ENCODE results near the gene SCART1.
"Not testable (repeated sequence)": the region's sequence is repeated elsewhere in the genome, so short reads cannot be mapped to it uniquely, and the experiment has no call there.

SCART1 gene

GRCh38 chr10:133438711-133439273, 15.0 kb upstream of the SCART1 start:
- DNase-seq: no peak

DNA sequence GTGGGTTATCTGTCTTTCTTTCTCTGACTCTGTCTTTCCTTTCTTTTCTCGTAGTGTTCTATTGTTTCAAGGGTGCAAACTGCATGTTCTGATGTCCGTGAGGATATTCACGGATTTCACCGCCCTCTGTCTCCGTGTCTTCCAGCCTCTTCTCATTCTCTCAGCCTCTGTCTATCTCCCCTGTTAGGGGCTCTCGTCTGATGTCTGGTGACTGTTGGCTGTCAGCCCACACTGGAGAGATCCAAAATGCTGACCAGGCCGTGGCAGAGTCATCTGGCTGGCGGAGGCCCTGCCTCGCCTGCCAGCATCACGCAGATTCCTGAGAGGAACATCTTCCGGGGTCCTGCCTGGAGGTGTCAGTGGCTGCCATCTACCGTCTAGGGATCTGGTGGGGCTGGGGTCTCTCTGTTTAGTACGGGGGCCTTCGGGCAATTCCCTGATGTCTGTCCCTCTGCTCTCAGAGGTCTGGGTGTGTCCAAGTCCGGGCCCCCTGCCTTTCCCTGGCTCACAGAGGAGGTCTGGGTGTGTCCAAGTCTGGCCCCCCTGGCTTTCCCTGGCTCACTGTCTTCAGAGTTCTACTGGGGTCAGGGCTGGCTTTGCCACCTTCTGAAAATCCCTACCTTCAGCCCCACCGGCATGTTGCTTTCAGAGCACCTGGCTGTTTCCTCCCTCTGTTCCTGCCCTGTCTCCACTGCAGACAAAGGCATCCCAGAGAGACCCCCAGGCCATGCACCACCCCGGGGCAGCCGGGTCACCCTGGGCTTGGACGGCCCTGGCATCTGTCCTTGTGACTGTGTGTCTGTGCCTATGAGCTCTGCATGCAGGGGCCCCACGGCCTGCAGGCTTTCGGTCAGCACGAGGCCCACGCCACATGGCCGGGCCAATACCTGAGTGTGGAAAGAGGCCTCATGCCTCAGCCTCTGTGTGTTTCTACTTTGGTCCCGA, 14.0 kb upstream of the SCART1 start:
- no peak for DNase-seq

DNA sequence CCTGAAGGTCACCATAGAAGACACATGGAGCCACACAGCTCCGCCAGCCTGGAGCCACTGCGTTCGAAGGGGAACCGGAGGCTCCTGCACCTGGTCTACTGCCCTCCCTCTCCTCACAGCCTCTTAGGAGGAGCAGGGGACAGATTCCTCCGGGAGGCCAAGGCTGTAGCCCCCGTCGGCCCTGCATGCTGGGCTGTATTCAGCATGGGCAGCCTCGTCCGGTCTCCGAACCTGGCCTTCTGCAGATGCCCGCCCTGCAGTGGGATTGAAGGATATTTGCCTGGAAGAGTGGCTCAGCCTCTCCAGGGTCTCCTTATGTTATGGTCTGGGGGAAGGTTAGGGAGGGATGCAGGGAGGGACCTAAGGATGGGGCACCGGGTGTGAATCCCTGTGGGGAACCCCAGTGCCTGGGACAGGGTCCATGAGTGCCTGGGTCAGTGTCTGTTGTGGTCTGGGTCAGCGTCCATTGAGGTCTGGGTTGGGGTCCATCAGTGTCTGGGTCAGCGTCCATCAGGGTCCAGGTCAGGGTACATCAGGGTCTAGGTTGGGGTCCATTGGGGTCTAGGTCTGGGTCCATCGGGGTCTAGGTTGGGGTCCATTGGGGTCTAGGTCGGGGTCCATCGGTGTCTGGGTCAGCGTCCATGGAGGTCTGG, 13.0 kb upstream of the SCART1 start:
- no peak for DNase-seq

DNA sequence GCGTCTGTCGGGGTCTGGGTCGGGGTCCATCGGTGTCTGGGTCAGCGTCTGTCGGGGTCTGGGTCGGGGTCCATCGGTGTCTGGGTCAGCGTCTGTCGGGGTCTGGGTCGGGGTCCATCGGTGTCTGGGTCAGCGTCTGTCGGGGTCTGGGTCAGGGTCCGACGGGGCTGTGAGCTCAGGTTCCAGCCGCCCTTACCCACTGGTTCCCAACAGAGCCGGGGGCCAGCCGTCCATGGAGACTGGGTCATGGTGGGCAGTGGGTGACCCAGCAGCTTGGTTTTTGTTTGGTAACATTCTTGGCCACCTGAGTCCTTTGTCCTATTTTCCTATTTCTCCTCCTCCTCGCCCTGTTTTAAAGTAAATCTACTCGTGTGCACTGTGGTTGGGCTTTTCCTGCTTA, 12.4 kb upstream of the SCART1 start:
- not testable (repeated sequence) for DNase-seq

GRCh38 chr10:133441780-133442179, 12.0 kb upstream of the SCART1 start:
- no peak for DNase-seq

- no peak for DNase-seq
These were observed 11.4 kb upstream of the SCART1 start for GRCh38 chr10:133442191-133442966.

GRCh38 chr10:133442967-133443924, 10.5 kb upstream of the SCART1 start:
- DNase-seq: no peak

DNA sequence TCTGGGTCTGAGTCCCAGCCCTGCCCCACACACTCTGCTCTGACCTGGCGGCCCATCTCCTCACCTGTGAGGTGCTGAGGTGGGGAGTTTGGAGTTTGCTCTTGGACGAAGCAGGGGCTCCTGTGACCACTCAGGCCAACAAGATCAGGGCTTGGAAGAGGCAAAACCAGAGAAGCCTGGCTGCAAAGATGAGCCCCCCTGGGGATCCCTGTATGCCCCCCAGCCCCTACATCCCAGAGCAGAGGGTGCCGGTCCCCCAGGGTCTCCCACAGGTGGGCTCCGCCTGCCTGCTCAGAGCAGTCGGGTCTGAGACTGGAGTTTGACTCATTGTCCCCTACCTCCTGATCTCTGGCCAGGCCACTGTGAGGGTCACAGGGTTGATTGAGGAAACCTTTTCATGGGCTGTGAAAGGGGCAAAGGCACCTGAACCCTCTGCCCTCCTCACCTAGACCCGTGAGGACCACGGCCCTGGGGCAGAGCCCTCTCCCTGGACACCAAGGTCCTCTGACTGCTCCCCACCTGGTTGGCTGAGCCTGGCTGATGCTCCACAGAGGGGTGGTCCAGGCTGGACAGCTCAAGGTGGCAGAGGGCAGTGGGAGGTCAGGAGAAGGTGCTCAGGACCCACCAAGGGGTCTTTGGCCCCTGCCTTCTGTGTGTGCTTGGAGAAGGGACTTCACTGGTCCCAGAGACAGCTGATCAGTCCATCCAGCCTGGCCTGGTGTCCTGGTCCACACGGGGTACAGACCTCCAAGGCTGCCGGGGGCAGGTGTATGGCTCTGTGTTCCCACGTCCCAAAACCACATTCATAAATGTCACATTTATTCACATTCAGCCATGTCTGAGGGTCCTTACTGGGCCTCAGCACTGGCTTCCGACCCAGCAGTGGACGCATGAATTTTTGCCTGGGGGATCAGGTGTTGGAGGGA, 9.1 kb upstream of the SCART1 start:
- no peak for DNase-seq

GRCh38 chr10:133445268-133445732, 8.4 kb upstream of the SCART1 start:
- no peak for DNase-seq

GRCh38 chr10:133445751-133446708, 7.7 kb upstream of the SCART1 start:
- DNase-seq: no peak

DNA sequence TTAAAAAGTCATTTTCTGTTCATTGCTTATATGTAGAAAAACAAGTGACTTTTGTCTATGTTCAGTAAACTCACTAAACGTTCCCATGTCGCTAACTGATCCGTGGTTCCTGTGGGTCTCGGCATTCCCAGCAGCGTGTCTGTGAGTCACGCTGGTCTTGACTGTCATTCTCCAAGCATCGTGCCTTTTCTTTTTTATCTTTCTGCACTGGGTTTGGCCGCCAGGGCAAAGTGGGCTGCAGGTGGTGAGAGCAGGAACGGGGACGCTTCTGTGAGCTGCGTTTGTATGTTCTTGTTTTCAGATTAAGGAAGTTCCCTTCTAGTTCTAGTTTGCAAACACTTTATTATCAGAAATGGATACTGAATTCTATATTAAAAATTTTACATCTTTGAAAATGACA, 6.8 kb upstream of the SCART1 start:
- no peak for DNase-seq

DNA sequence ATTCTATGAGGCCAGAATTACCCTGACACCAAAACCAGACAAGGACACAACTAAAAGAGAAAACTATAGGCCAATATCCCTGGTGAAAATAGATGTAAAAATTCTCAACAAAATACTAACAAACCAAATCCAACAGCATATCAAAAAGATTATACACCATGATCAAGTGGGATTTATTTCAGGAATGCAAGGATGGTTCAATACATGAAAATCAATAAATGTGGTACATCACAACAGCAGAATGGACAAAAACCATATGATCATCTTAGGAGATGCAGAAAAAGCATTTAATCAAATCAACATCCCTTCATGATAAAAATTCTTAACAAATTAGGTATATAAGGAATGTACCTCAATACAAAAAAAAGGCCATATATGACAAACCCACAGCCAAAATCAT, 5.6 kb upstream of the SCART1 start:
- DNase-seq: no peak

DNA sequence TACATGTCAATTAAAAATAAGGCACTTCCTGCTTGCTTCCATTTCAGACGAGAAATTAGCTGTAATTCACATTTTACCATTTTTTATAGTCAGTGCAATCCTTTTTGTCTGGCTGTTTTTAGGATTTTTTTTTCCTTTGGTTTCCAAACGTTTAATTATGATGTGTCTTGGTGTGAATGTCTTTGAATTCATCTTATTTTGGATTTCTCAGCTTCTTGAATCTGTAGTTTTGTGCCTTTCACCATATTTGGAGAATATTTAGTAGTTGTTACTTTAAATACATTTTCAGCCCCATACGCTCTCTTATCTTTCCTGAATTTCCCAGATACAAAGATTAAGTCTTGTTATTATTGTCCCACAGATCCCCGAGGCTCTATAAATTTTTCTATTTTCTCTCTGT, 2.4 kb upstream of the SCART1 start:
- DNase-seq: no peak

GRCh38 chr10:133452453-133452852, 1.3 kb upstream of the SCART1 start:
- no peak for DNase-seq

GRCh38 chr10:133454204-133454893, 604 bp downstream of the SCART1 start:
- no peak for DNase-seq

GRCh38 chr10:133455196-133455595, 1.5 kb downstream of the SCART1 start:
- DNase-seq: no peak

- no peak for DNase-seq
These were observed 1.9 kb downstream of the SCART1 start for GRCh38 chr10:133455611-133456031.

GRCh38 chr10:133456041-133456951, 2.6 kb downstream of the SCART1 start:
- no peak for DNase-seq

All from NCI-H1436 treated with DMSO at 0.1 percent for 48 hours (cell line).